Fibroblast of skin of left biceps (primary cell): ENCODE data around the gene PPT2.

Source experiments
- DNase-seq, 2 experiments: peaks; one replicate each; pipeline ENCODE4 v3.0.0-alpha.2; 2013; ENCODE audit warnings: low read depth in 2 of 2

Gene PPT2

DNA sequence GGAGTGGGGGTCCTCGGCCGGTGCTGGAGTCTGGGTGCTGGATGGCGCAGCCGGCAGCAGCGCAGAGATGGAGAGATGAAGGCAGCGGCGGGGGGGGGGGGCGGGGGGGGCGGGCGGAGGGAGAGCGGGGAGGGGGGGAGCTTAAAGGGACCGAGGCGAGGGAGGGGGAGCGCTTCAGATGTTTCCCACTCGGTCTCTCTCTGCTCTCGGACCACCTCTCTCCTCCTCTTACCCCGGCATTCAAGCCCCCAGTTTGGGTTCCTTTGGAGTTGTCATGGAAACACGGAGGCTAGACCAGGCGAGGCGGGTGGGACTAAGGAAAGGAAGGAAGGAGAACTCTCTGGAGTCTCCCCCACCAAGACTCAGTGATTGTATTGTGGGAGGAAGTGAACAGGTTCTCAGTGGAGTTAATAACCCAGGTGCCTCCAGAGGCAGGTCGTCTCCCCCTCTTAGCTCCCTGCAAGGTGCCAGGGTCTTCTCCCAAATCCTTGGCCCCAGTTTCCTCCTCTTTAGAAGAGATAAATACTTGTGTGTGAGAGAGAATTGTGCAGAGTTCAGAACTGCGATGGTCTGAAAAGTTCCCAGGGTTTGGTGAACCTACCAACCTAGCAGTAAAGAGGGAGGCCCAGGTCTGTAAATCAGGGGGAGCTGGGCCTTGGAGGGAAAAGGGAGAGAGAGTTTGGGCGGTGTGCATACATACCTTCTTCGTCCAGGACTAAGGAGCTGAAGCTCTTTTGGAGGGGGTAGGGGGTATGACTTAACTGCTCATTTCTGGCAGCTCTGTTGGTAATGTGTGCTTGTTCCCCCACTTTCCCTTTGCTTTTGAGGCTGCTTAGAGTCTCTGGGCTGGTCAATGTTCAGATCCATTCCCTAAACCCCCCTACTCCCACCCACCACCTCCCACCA, 1.8 kb upstream of the PPT2 start, which contains the start of gene PRRT1:
Gene PRRT1 (minus strand): TSS at position 77 of the 906 bp plus-strand sequence. CDS start 112 bp downstream, outside the sequence.
- DNase-seq, result no peak

DNA sequence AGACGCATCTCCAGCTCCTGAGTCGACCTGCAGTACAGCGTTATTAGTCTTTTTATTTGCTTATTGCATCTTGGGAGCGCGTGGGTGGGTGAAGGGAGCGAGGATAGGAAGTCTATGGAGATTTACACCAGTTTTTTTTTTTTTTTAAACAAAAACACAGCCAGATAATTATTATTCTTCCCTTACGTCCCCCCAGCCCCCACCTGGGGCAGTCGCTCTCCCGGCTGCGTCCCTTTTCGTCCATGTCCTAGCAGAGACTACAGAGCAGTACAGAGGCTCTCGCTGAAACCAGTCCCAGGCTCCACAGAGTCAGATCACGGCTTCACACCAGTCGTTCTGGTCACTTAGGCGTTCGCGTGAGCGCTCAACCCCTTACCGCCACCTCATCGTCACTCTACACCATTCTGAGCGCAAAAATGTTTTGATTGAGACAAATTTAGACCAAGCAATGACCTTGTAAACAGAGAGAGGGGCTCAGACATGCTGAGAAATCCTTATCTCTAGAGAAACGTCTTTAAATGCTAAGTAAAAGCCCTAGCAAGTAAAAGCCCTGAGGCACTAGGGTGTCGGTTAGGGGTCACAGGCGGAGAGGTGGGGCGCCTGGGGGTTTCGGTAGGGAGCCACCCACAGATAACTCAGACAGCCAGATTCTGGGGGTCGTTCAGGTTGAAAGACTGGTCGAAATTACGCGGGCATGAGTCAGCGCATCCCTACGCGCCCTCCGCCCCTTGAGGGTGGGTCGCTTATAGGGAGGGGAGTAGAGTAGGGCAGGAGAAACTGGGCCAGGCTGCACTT, 975 bp upstream of the PPT2 start:
- no peak for DNase-seq

DNA sequence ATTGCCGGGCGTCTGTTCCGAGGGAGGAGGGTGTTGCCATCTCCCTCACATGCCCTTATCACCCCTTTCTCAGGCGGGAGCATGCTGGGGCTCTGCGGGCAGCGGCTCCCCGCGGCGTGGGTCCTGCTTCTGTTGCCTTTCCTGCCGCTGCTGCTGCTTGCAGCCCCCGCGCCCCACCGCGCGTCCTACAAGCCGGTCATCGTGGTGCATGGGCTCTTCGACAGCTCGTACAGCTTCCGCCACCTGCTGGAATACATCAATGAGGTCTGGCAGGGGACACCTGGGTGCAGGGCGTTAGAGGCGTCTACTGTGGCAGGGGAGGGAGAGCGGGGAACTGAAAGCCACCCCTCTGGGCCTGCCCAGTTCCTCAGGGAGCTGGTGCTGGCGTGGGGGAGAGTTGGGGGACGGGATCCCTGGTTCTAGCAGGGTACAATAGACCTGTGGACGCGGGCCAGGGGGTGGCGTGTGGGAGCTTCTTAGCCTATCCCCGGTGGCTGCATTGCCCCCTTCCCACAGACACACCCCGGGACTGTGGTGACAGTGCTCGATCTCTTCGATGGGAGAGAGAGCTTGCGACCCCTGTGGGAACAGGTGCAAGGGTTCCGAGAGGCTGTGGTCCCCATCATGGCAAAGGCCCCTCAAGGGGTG, 697 bp downstream of the PPT2 start:
- DNase-seq, result no peak

DNA sequence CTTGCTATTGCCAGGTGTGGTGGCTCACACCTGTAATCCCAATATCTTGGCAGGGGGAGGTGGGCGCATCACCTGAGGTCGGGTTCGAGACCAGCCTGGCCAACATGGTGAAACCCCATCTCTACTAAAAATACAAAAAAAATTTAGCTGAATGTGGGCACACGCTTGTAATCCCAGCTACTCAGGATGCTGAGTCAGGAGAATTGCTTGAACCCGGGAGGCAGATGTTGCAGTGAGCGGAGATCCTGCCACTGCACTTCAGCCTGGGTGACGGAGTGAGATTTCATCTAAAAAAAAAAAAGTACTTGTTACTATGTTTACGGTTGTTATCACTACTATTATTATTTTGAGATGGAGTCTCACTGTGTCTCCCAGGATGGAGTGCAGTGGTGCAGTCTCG, 3.0 kb downstream of the PPT2 start:
- DNase-seq, result no peak

DNA sequence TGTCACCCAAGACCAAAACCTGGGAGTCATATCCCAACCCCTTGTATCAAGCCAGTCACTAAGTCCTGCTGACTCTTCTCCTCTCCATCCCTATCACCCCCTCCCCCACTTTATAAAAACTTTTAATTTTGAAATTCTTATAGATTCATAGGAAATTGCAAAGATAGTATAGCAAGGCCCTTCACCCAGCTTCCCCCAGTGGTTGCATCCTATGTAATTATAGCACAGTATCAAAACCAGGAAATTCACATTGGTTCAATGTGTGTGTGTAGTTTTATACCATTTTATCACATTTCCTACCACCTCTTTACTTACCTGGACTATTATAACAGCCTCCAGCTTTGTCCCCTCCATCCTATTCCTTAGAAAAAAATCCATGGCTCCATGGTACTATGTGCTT, 4.1 kb downstream of the PPT2 start:
- no peak for DNase-seq

DNA sequence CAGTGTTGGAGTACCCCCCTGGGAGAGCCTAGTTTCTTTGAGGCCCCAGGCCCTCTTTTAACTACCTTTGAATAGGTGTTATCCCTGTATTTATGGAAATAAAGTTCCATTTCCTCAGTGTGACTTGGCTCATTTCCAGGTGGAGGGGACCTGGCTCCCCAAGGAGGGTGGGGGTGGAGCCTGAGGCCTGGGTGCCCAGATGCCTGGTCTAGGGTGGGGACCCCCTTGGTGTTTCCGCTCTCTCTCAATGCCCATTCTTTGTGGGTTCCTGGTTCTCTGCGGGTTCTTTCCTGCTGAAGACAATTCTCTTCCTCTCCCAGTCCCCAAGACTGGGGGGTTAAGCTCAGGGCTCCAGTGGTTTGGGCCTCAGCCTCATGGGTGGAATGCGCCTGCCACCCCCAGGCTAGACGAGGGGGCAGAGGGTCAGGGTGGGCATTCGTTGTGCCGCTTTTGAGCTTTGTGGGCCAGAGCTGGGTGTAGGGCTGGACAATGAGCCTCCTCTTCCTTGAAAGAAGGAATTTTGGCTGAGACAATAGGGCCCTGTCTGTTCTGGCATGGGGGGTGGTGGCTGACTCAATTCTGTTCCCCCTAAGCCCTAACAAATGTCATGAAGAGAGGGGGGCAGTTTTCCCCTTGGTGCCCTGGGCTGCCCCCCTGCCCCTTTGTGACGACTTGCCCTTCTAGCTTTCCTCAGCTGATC, 9.8 kb downstream of the PPT2 start:
- no peak for DNase-seq

DNA sequence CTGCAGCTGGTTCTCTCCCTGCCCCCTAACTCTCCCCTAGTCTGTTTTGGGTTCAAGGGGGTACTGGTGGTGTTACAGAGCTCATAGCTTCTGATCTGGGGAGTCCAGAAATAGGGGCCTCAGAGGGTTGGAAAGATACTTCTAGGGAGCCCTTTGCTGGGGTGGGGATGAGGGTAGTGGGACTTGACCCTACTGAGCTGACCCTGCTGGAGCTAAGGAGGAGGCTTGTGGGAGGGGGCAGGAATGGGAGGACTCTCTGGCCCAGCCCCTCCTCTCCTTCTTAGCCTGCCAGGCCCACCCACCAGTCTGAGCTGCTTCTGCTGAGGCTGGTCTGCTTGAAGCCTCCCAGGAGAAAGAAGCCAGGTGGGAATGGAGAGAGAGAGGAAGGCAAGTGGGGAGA, 10.4 kb downstream of the PPT2 start, which contains the start of gene EGFL8:
Gene EGFL8 (plus strand): TSS at position 301 of the 400 bp plus-strand sequence. CDS start 1,571 bp downstream, outside the sequence.
- no peak for DNase-seq

DNA sequence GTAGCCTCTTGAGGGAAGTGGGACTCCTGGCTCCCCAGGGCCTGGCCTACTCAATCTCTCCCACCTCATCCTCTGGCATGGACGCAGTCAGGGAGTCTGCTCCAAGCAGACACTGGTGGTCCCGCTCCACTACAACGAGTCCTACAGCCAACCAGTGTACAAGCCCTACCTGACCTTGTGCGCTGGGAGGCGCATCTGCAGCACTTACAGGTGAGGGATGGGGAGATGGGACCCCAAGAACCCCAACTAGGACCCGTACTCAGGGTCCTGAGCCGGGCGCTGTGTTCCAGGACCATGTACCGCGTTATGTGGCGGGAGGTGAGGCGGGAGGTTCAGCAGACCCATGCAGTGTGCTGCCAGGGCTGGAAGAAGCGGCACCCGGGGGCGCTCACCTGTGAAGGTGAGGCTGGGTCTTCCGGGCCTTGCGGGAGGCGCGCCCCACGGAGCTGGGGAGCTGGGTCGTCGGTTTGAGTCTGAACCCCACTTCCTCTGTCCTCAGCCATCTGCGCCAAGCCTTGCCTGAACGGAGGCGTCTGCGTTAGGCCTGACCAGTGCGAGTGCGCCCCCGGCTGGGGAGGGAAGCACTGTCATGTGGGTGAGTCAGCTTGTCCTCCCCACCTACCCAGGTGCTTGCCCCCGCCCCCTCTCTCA, 12.6 kb downstream of the PPT2 start:
- no peak for DNase-seq

DNA sequence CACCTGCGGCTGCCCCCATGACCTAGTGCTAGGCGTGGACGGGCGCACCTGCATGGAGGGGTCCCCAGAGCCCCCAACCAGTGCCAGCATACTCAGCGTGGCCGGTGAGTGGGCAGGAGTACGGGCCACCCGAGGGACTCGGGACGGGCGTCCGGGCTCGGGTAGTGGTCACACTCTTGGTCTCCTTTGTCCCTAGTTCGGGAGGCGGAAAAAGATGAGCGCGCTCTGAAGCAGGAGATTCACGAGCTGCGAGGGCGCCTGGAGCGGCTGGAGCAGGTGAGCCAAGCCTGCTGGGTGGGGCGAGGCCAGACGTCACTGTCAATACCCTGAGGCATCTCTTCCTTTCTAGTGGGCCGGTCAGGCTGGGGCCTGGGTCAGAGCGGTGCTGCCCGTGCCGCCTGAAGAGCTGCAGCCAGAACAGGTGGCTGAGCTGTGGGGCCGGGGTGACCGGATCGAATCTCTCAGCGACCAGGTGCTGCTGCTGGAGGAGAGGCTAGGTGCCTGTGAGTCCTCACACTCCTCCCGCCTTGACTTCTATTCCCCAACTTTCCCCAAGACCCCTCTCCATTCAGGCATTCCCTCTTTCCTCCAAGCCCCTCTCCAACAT, 13.3 kb downstream of the PPT2 start:
- no peak for DNase-seq

DNA sequence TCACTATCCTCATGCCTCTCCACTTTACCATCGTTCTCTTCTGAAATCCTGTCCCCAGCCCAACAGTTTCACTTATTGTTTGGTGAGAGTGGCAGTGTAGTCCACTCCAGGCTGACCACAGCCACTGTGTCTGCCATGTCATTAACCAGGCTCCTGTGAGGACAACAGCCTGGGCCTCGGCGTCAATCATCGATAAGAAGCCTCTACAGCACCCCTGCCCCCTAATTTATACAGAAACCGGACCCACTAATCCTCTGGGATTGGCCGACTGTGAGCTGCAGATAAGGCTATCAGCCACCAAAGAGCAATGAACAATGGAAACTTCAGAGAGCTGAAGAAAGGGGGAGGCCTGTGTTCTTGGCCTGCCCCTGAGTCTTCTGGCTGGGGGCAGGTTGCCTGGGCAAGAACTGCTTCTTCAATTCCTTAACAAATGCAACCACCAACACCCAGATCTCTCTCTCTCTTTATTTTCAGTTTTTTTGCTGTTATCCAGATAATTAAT, 13.9 kb downstream of the PPT2 start:
- DNase-seq, result no peak

DNA sequence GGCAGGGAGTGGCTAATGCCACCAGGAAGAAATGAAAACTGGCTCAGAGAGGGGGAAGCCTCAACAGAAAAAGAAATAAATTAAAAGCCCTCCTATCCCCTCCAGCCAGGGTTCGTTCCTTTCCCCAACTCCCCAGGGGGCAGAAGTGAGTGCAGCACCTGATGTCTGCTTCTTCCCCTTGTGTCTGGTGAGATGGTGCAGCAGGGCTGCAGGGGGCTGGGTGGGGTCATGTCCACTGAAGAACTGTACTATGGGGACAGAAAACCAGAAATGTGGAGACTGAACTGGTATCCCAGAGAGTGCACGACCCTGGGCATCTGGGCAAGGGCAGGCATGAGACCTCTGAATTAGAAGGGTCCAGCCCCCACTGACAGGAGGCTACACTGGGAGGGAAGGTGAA, 14.4 kb downstream of the PPT2 start:
- no peak for DNase-seq

DNA sequence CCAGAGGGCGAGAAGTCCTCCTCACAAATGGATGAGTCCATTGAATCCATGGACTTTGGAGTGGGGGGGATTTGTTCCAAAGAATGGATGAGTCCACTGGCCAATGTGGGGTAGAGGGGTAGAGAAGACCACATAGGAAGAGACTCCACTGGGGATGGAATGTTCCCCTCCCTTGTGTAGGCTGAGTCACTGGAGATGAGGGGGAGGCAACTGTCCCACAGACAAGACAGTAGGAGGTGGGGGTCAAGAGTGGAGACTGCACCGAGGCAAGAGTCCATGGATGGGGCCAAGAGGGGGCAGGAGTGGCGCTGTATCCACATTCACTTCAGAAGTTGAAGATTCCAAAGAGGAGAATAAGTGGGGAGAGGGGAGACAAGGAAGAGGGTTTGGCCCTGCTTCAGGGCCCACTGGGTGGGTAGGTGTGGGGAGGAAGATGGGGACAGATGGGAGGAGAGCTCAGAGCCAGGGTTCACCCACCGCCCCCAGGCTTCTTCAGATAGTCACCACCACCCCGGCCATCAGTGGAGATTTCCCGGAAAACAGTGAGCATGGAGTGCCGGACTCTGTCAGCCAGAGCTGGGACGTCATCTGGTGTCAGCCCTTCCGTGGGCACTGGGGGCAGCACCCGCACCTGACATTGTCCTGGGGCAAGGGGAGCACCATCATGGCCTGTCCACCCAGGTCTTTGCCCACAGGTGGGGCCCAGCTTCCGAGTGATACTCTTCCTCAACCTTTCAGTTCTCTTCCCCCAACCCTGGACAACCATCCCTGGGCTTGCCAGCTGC, 15.1 kb downstream of the PPT2 start:
- no peak for DNase-seq

DNA sequence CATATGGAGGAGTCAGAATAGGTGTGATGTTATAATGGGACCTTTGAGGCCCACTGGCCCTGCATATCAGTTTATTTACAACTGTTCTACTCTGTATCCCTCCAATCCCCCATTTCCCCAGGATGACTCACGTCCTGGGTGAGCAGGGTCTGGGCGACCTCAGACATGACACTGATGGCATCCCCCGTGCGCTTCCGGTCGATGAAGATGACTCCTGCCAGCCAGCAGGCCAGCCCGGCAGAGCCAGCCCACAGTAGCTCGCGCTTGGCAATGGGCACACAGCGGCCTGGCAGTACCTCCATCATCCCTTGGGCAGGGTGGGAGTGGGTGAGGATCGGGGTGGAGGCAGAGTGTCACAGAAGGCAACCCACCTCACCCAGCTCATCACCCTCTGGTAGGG, 16.4 kb downstream of the PPT2 start:
- DNase-seq, result no peak

DNA sequence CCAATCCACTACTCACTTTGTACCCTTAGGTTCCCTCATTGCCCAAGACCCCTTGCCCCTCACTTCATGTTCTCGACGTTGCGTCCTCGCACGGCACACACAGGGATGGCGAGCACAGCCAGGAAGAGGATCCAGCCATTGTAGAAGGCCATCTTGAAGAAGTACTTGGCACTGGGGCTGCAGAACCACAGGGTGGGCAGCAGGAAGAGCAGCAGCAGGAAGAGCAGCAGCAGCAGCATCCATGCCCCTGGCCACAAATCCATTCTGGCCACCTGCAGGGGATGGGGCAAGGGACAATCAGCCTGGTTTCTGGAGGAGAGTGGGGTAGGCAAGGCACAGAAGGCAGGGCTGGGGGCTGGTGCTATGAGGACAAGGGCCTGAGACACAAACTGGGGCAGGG, 17.3 kb downstream of the PPT2 start:
- DNase-seq, result no peak

DNA sequence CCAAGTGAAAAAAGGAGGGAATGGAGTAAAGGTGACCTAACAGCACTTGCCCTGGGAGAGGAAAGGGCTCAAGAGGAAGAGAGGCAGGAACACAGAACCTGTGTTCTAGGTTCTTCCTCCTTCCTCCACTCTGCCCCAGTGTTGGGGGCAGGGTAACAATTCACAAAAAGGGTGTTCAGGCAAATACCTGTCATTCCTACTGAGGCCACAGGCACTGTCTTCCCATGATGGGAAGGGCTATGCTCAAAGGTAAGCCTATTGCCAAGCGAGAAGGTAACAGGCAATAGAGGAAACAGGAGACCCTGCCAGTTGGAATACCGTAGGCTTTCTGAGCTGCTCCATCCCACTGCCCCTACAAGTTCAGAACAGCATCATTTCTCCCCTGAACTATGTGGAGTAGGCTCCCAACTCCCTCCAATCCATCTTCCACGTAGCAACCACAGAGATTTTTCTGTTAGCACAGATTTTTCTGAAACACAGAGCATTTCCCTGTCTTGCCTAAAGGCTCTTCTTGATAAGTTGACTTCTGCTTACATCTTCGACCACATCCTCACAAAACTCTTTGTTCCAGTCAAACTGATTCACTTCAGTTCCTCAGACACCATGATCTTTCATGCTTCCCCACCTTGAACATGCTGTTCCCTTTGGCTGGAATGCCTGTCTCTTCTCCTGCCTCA, 19.2 kb downstream of the PPT2 start:
- DNase-seq, result no peak

DNA sequence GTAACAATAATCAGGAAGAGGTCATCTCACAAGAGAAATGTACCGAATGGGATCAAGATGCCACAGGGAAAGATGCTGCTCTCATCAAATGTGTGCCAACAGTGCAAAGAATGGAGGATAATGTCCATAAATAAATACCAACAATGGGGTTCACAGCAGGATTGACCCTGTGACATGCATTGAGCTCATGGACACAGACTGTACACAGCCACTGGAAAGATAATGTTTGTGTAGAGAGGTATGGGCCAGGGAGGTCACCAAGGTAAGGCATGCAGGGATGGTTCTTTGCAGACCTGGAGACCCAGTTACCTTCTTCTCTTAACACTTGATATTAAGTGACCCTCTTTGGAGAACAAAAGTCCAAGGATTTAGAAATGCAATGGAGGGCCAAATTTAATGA, 20.5 kb downstream of the PPT2 start:
- DNase-seq, result no peak

DNA sequence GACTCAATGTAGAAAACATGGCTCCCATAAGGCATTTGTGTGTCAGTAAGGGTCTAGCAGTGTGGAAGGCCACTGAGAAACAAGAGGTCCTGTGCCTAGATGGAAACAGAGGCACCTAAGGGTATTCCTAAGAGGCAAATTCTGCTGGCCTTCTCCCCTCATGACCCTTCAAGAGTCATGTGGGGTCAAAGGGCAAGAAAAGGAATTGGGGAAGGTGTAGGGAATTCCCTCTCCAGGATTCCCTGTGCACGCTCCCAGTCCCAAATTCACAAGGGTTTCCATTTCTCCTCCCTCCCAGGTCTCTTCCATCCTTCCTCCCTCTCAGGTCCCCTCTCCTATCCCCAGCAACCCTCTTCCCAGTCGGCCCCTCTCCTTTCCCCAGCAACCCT, 21.4 kb downstream of the PPT2 start:
- DNase-seq, result no peak

DNA sequence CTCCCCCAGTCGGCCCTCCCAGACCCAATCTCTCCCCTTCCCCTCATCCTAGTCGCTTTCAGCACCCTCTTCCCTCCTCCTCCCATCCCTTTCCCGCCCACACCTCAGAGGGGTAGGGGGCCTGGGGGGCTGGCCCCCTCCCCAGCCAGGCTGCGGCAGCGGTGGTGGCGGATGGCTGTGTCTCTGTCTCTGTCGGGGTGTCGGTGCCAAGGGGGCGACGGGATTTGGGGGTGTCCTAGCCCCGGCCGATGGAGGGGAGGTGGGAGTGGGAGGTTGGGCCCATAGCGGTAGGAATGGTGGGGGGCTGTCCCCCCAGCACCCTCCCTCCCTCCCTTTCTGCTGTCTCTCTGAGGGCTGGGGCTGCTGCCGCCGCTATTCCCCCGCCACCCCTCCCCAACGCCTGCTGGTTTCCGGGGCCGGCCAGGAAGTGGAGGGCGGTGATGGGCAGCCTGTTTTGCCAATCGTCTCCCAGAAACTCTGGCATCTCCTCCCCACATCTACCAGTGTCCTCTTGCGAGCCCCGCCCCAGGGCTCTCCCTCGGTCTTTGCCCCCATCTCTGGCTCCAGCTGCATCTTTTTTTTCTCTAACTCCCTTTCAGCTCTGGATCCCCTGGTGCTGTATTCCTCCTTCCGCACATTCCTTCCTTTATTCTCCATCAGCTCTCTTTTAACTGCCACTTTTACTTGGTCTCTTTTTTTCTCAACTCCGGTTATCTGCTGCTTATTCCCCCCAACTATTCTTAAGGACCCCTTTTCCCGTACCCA, 22.0 kb downstream of the PPT2 start, which contains the start of gene AGPAT1:
Gene AGPAT1 (minus strand): TSS at position 374 of the 765 bp plus-strand sequence. CDS start 4,588 bp downstream, outside the sequence.
- peak; percentile 96 for DNase-seq
